Neural progenitor cell (in vitro differentiated cells): ENCODE results near the gene AQP5. TPM values are rescaled to one million over a fixed set of nuclear protein-coding genes. Genes with fewer than 3 reads are reported as not detected.

Experiments used
- DNase-seq: peaks from one replicate; pipeline ENCODE4 v3.0.0-alpha.2; 2016; ENCODE audit warnings: low spot score
- H2AFZ ChIP-seq: fragments of 200-600 bp; sonication (generic); replicated peaks from 2 replicates; pipeline ENCODE4 v1.6.1; 2016; ENCODE audit warnings: antibody characterized with exemption
- H3F3A ChIP-seq: fragments of 200-600 bp; sonication (generic); 2 replicates; pipeline ENCODE4 v1.6.1; 2016; ENCODE audit warnings: antibody characterized with exemption, low read depth
- H3K27ac ChIP-seq: fragments of 200-600 bp; sonication (generic); 2 replicates; pipeline ENCODE4 v1.5.1; 2016; ENCODE audit warnings: mild to moderate bottlenecking
- H3K27me3 ChIP-seq: fragments of 200-600 bp; sonication (generic); 2 replicates; pipeline ENCODE4 v1.6.1; 2016; ENCODE audit warnings: mild to moderate bottlenecking, moderate library complexity
- H3K36me3 ChIP-seq: fragments of 200-600 bp; sonication (generic); 2 replicates; pipeline ENCODE4 v1.5.1; 2016
- H3K4me1 ChIP-seq: fragments of 200-600 bp; sonication (generic); 2 replicates; pipeline ENCODE4 v1.6.1; 2016; ENCODE audit warnings: mixed run types
- H3K4me2 ChIP-seq: fragments of 200-600 bp; sonication (generic); 2 replicates; pipeline ENCODE4 v1.6.1; 2016
- H3K4me3 ChIP-seq: fragments of 200-600 bp; sonication (generic); 2 replicates; pipeline ENCODE4 v1.5.1; 2016
- H3K79me2 ChIP-seq: fragments of 200-600 bp; sonication (generic); 2 replicates; pipeline ENCODE4 v1.6.1; 2016; ENCODE audit warnings: low read depth
- H3K9ac ChIP-seq: fragments of 200-600 bp; sonication (generic); 2 replicates; pipeline ENCODE4 v1.6.1; 2016
- H3K9me3 ChIP-seq: fragments of 200-600 bp; sonication (generic); 2 replicates; pipeline ENCODE4 v1.5.1; 2016; ENCODE audit warnings: low read depth
- H4K20me1 ChIP-seq: fragments of 200-600 bp; sonication (generic); 2 replicates; pipeline ENCODE4 v1.6.1; 2016; ENCODE audit warnings: low read depth
- H3K27ac Mint-ChIP-seq: 3 replicates; pipeline ENCODE4 v1.8.0; 2021; ENCODE audit warnings: mixed read lengths
- H3K27me3 Mint-ChIP-seq: 2 replicates; pipeline ENCODE4 v1.8.0; 2022; ENCODE audit warnings: low read depth, mild to moderate bottlenecking, inconsistent platforms, moderate library complexity, mixed read lengths; ENCODE audit not compliant: insufficient read depth
- H3K36me3 Mint-ChIP-seq: 3 replicates; pipeline ENCODE4 v1.8.0; 2021; ENCODE audit warnings: mixed read lengths
- H3K4me1 Mint-ChIP-seq: 3 replicates; pipeline ENCODE4 v1.8.0; 2021; ENCODE audit warnings: mixed read lengths
- H3K4me3 Mint-ChIP-seq: 3 replicates; pipeline ENCODE4 v1.8.0; 2021; ENCODE audit warnings: mild to moderate bottlenecking, moderate library complexity, mixed read lengths
- H3K9me3 Mint-ChIP-seq: 3 replicates; pipeline ENCODE4 v1.8.0; 2020; ENCODE audit warnings: mixed read lengths
- EZH2 ChIP-seq: fragments of 200-600 bp; sonication (generic); IDR thresholded peaks from 2 replicates; pipeline ENCODE4 v1.6.1; 2017; ENCODE audit warnings: antibody characterized with exemption, mild to moderate bottlenecking, moderate library complexity
- EZH2phosphoT487 ChIP-seq: fragments of 200-600 bp; sonication (generic); IDR thresholded peaks from 2 replicates; pipeline ENCODE4 v1.6.1; 2017; ENCODE audit warnings: antibody characterized with exemption
- total RNA-seq: library from RNA; depleted of rRNA; stranded (reverse); fragments of >200 nt; gene quantifications from 2 replicates; pipeline ENCODE4 v1.2.3, GENCODE V29; 2015; ENCODE audit warnings: low replicate concordance
- TF ChIP-seq, protein P1 (sequence below): fragments of 200-600 bp; sonication (generic); IDR thresholded peaks from 2 replicates; pipeline ENCODE4 v1.5.1; 2017; ENCODE audit warnings: antibody characterized with exemption, mild to moderate bottlenecking

Gene AQP5
- total RNA-seq, 1 donor from 2014 or later = not detected

DNA sequence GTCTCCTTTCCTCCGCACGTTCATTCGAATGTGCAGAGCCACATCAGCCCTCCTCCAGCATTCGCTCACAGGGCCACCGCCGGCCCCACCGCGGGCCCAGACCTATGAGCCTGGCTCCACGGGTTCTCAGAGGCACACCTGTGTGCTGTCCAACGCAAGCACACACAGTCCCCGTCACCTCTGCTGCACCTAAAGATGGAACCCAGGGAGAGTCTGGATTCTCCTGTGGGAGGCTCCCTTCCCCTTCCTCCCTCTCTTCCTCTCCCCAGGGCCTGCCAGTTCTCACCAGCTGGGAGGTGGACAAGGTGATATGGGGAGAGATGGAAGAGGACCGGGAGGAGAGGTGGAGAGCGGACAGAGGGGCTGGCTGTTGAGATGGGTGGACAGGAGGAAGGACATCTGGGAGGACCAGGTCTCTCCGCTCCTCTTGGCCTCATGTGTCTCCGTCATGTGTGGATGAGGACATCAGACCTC is 6.1 kb downstream of the AQP5 start:
- Mint-ChIP-seq H3K9me3 (no peaks in the 10 kb centered on the region), H3K27ac (no peak overlapping the region), H3K27me3 (peaks cover 10% of the 10 kb centered on the region), H3K36me3 (no peaks in the 10 kb centered on the region), H3K4me1 (peaks cover 27% of the 10 kb centered on the region), H3K4me3 (no peak overlapping the region)
- DNase-seq = no peak
- Histone ChIP-seq H2AFZ (peak overlapping the region; percentile 99), H4K20me1 (peaks cover 3% of the 10 kb centered on the region), H3K9ac (no peak overlapping the region), H3F3A (peaks cover 4% of the 10 kb centered on the region), H3K27ac (no peak overlapping the region), H3K4me1 (peaks cover 3% of the 10 kb centered on the region), H3K4me2 (peak overlapping the region; percentile 76), H3K36me3 (no peaks in the 10 kb centered on the region), H3K79me2 (no peaks in the 10 kb centered on the region), H3K27me3 (peaks cover 82% of the 10 kb centered on the region), H3K4me3 (peak overlapping the region; percentile 41), H3K9me3 (no peaks in the 10 kb centered on the region)
- TF ChIP-seq EZH2 (no peak), EZH2phosphoT487 (no peak)
- TF ChIP-seq, protein P1, sequence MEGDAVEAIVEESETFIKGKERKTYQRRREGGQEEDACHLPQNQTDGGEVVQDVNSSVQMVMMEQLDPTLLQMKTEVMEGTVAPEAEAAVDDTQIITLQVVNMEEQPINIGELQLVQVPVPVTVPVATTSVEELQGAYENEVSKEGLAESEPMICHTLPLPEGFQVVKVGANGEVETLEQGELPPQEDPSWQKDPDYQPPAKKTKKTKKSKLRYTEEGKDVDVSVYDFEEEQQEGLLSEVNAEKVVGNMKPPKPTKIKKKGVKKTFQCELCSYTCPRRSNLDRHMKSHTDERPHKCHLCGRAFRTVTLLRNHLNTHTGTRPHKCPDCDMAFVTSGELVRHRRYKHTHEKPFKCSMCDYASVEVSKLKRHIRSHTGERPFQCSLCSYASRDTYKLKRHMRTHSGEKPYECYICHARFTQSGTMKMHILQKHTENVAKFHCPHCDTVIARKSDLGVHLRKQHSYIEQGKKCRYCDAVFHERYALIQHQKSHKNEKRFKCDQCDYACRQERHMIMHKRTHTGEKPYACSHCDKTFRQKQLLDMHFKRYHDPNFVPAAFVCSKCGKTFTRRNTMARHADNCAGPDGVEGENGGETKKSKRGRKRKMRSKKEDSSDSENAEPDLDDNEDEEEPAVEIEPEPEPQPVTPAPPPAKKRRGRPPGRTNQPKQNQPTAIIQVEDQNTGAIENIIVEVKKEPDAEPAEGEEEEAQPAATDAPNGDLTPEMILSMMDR = no peak

DNA sequence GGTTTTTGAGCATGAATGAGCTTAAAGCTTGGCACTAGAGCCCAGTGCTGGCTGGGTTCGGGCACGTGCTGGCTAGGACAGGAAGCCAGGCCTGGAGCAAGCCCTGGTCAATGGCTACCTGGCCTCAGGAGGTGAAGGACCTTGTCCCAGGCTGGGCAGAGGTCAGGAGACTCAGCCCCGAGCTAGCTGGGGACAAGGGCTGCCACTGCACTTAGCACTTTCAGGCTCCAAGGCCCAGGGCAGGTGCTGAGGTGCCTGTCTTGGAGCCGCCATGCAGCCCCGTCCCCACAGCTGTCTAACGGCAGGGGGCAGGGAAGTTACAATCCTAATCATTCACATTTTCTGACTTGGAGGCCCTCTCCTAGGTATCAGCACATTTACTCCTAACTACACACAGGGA is 6.8 kb downstream of the AQP5 start:
- Histone ChIP-seq H3K27ac (no peak overlapping the region), H4K20me1 (no peaks in the 10 kb centered on the region), H3K36me3 (no peaks in the 10 kb centered on the region), H3K27me3 (peaks cover 75% of the 10 kb centered on the region), H3K9ac (no peak overlapping the region), H3K4me1 (no peaks in the 10 kb centered on the region), H3K4me3 (no peak overlapping the region), H2AFZ (no peak overlapping the region), H3F3A (no peaks in the 10 kb centered on the region), H3K79me2 (no peaks in the 10 kb centered on the region), H3K4me2 (no peak overlapping the region), H3K9me3 (no peaks in the 10 kb centered on the region)
- Mint-ChIP-seq H3K27me3 (peaks cover 10% of the 10 kb centered on the region), H3K9me3 (no peaks in the 10 kb centered on the region), H3K4me1 (peaks cover 23% of the 10 kb centered on the region), H3K36me3 (no peaks in the 10 kb centered on the region), H3K4me3 (no peak overlapping the region), H3K27ac (no peak overlapping the region)
- TF ChIP-seq EZH2phosphoT487 (no peak), EZH2 (no peak)
- TF ChIP-seq, protein P1 = no peak
- DNase-seq = no peak

DNA sequence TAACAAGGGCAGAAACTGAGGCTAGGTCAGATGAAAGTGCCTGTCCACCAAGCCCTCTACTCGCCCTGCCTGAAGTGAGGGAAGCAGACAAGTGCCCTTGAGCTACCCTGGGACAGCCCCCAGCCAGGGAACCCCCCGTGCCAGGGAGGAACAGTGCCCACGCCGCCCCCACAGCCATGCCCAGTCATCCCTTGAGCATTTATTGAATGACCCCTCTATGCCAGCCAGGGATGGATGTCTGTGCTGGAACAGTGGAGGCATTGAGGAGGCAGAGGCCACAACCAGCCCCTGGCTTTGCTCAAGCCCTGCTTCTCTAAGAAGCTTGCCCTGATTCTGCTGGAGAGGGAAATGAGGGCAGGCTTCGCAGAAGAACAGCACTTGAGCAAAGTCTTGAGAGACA is 7.4 kb downstream of the AQP5 start:
- no peak overlapping the region for H3K27ac ChIP-seq
- no peak overlapping the region for H2AFZ ChIP-seq
- H3K36me3 ChIP-seq = no peaks in the 10 kb centered on the region
- H3K4me1 Mint-ChIP-seq = peaks cover 22% of the 10 kb centered on the region
- no peak overlapping the region for H3K4me3 ChIP-seq
- H3K4me1 ChIP-seq = no peaks in the 10 kb centered on the region
- no peaks in the 10 kb centered on the region for H3K79me2 ChIP-seq
- DNase-seq = no peak
- H3K9me3 ChIP-seq = no peaks in the 10 kb centered on the region
- H3K9me3 Mint-ChIP-seq = no peaks in the 10 kb centered on the region
- no peak overlapping the region for H3K27ac Mint-ChIP-seq
- H3K27me3 ChIP-seq = peaks cover 69% of the 10 kb centered on the region
- no peaks in the 10 kb centered on the region for H4K20me1 ChIP-seq
- H3K4me2 ChIP-seq = no peak overlapping the region
- H3K9ac ChIP-seq = no peak overlapping the region
- no peaks in the 10 kb centered on the region for H3K36me3 Mint-ChIP-seq
- H3K4me3 Mint-ChIP-seq = no peak overlapping the region
- peaks cover 10% of the 10 kb centered on the region for H3K27me3 Mint-ChIP-seq
- H3F3A ChIP-seq = no peaks in the 10 kb centered on the region
- TF ChIP-seq EZH2phosphoT487 (no peak), EZH2 (no peak)
- TF ChIP-seq, protein P1 = no peak
